GM19193 (cell line): ENCODE results near the gene CST9.

Experiments used
- POLR2A ChIP-seq: IDR thresholded peaks from 4 replicates; pipeline ENCODE4 v1.6.1; 2011; ENCODE audit not compliant: insufficient read depth, insufficient read length; ENCODE audit errors: extremely low read depth

CST9 gene, protein sequence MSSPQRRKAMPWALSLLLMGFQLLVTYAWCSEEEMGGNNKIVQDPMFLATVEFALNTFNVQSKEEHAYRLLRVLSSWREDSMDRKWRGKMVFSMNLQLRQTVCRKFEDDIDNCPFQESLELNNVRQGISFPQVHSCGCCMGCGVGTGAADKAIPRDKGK

DNA sequence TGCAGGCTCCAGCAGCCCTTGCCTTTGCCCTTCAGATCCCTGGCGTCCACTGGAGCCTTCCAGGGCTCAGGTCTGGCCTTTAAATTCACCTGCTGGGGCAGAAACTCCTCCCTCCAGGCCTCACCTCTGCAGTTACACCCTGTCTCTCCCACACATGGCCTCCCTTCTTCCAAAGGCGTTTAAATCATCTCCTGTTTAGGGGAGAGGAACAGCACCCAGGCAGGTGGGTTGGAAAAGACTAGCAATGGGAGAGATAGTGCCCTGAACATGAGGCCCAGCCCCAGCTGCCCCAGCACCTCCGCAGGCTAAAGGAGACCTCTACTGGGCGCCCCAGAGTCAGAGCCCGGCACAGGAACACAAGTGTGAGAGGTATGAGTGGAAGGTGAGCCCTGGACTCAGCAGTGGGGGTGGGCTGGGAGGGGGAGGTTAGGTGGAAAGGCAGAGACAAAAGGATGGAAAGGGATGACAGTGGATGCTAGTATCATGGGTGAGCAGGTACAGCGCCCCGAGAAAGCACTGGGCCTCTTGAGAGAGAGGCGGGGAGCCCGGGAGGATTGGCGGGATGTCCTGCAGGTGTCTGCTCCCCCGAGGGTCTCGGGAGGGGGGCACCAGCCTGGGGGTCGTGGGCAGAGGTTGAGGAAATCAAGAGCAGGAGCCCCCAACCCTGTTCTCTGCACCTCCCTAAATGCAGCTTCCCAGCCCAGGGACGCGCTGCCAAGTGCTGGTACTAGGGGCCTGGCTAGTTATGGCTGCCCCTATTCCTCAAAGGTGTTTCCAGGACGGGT is at the start of gene CST9:
CST9 (minus strand) TSS at position 51 of the 785 bp plus-strand sequence. CDS start 53 bp downstream, outside the sequence.
- no peak for TF ChIP-seq POLR2A

DNA sequence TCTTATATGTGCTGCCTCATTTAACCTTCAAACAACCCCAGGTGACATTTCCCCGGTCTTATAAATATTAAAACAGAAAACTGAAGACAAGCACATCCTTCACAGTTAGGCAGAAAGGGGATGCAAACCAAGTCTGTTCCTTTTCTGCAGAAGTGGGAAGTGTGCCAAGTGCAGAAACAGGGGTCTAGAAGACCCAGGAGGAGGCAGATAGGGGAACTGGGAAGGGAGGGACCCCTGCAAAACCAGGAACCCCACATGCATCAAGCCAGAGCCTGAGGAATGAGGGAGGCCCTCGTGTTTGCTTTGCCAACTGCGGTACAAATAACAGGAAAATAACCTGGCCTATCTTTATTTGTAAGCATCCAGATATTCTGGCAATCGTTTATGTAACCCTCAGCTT is 49.0 kb upstream of the CST9 start:
- no peak for TF ChIP-seq POLR2A

DNA sequence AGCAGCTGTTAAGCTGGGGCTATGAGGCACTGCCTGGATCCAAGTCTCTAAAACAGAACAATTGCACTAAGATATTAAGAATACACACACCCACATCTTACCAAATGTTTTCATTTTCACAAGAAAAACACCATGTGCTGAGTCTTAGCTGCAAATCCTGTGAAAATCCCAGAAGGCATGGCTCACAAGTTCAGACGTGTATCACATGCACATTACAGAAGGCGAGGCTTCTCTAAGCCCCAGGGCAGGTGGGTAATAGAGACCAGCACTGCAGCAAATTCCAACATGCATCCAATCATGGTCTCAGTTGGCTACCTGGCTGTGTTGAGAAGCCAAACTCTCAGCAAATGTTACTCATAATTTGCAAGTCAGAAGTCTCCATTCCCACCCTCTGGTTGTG is 48.3 kb upstream of the CST9 start:
- no peak for TF ChIP-seq POLR2A

DNA sequence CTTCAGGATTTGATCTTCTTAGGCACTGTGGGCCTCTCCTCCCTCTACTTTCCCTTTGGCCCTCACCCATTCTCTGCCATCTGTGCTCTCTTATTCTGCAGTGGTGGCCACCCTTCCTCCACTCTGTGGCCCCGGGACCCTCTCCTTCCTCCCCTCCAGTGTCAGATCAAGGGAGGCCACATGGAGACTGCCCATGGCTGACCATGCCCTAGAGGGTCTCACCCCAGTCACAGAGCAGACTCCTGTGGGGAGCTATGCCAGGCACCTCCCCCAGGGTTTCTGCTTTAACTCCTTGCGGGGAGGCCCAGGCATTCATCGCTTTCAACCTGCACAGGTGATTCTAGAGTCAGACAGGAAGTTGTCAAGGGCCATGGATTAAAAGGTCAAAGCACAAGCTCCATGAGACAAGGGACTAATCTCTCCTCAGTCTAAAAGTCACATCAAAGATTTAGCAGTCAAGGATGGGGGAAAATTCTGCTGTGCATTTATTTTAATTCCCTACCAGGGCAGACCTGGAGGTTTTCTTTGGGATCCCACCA is 47.8 kb upstream of the CST9 start:
- no peak for TF ChIP-seq POLR2A

DNA sequence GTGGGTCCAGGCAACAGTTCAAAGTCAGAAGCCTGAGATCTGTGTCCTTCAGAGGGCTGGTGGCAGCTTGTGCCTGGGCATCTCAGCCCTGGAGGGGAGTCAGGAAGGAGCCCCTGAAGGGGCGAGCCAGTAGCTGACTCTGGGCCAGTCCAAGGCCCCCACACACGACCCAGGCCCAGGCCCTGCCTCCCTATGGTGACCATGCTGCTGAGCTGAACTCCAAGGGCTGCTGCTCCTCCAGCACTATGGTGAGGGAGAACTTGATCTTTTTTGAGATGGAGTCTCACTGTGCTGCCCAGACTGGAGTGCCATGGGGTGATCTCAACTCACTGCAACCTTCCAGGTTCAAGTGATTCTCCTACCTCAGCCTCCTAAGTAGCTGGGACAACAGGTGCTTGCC is 47.2 kb upstream of the CST9 start:
- no peak for TF ChIP-seq POLR2A

DNA sequence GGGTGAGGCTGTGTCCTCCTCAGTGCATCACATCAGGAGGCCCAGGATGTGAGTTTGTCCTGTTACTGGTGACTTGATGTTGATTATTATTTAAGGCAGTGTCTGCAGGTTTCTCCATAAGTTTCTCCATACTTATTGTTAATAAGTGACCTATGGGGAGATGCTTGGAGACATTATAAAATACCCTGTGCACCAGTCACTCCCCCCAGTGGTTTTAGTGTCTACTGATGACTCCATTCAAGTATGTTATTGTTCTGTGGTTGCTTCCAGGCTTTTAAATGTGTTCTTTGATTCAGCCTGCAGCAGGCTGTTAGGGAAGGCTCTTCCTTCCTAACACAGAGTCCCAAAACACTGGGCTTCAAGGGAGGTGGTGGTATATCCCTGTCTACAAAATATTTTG is 46.7 kb upstream of the CST9 start:
- TF ChIP-seq POLR2A, result no peak

DNA sequence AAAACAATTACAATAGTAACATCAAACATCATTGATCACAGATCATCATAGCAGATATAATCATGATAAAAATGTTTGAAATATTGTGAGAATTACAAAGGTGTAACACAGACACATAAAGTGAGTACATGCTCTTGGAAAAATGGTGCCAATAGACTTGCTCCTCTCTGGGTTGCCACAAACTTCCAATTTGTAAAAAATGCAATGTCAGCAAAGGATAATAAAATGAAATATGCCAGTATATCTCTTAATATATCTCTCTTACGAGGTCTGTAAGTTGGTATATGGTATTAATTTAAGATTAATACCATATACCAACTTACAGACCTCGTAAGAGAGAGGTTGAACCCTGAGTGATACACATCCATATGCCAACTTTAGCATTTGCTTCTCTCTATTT is 45.4 kb upstream of the CST9 start:
- TF ChIP-seq POLR2A, result no peak

DNA sequence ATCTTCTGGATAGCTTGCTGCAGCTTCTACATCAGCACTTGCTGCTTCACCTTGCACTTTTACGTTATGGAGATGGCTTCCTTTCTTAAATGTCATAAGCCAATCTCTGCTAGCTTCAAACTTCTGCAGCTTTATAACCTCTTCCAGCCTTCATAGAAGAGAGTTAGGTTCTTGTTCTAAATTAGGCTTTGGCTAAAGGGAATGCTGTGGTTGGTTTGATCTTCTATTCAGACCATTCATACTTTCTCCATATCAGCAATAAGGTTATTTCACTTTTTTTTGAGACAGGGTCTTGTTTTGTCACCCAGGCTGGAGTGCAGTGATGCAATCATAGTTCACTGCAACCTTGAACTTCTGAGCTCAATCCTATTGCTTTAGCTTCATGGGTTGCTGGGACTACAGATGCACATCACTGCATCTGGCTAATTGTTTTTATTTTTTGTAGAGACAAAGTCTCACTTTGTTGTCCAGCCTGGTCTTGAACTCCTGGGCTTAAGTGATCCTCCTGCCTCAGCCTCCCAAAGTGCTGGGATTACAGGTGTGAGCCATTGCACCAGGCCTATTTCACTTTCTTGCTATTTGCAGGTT is 44.2 kb upstream of the CST9 start:
- TF ChIP-seq POLR2A, result no peak

DNA sequence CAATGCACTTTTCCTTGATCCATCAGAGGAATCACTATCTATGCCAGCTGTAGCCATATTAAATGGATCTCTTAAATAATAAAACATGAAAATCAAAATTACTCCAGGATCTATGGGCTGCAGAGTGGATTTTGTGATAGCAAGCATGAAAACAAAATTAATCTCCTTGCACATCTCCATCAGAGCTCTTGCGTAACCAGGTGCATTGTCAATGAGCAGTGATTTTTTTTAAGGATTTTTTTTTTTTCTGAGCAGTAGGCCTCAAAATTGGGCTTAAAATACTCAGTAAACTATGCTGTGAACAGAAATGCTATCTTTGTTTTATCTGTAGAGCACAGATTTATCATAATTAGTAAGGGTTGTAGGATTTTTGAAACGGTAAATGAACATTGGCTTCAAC is 43.5 kb upstream of the CST9 start:
- TF ChIP-seq POLR2A, result no peak

DNA sequence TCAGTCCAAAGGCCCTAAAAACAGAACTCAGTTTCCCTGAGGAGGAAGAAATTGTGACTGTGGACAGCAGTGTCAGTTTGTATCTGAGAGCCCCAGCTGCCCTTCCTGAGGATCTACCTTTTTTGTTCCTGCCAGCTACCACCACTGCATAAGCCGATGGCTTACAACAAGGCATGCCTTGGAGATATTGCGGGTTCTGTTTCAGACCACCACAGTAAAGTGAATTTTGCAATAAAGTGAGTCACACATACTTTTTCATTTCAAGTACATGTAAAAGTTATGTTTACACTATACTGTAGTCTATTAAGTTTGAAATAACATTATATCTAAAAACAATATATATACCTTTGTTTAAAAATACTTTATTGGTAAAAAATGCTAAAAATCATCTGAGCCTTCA is 41.6 kb upstream of the CST9 start:
- no peak for TF ChIP-seq POLR2A

DNA sequence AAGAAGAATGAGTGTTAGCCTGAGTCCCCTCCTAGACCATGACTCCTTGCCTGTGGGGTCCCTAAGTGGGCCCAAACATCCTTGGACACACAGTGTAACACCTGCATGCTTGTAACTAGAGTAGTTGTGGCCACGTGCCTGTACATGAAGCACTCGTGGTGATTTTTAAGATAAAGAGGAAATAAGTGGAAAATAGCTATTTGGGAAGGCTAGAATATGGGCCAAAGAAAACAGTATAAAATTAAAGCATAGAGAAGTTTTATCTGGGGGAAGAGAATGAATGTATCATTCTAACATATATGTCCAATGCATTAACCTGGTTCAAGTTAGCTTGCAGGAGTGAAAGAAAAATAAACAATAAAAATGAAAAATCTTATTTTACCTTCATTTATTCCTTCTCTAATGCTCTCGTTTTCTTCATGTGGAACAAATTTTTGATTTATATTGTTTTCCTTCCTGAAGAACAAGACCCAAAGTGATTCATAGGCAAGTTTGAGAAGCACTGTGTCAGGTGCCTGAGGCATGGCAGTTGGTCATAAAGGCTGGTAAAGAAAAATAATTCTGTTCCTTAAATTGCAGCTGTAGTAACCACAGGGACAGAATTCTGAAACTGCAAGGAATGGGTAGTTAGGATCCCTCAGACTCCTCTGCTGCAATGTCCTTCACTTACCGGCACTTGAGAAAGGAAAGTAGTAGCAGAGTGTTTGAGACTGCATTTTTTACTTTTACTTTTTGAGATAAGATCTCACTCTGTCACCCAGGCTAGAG is 40.6 kb upstream of the CST9 start:
- no peak for TF ChIP-seq POLR2A

DNA sequence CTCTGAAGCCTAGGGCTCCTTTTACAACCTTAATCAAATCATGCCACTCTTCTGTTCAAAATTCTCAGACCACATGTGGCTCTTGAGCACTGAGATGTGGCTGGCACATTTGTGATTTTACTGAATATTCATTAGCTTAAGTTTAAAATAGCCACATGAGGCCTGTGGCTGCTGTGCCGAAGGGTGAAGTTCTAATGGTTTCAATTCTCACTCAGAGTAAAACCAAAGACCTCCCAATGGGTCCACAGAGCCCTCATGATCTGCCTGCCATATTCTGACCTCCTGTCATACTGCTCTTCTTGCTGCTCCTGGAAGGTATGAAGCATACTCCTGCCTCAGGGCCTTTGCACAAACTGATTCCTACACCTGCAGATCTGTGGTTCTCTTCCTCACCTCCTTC is 39.9 kb upstream of the CST9 start:
- no peak for TF ChIP-seq POLR2A

DNA sequence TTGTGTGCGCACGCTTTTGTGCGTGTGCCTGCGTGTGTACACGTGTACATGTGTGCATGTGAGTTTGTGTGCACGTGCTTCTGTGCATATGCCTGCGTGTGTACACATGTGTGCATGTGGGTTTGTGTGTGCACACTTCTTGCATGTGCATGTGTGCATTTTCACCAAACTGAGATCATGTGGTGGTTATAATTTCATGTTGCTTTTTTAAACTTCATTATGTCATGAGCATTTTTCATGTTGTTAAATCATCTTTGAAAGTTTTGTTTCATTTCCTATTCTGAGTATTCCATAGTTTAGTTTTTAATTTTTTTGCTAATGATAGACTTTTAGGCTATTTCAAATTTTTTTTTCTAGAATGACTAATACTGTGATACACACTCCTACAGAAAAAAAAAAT is 38.4 kb upstream of the CST9 start:
- TF ChIP-seq POLR2A, result no peak

DNA sequence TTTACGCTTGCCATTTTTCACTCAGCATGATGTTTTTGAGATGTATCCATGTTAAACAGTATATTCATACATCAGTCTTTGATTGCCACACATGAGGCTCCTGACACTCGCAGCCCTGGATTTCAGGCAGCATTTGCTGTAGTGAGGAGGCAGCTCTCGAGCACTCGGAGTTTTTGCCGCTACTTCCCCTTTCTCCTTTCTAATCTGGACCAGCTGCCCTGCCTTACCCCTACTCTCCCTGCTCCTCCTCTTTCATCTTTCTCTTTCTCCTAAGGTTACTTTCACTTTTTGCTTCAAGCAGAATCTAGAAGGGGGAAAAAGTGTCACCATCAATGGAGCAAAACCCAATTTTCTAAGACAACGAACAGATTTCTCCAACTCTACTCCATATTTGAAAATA is 37.9 kb upstream of the CST9 start:
- no peak for TF ChIP-seq POLR2A
